GM18526 (cell line): ENCODE measurements around the gene ANKRD23.

Experiments used
- POLR2A ChIP-seq: IDR thresholded peaks from 3 replicates; pipeline ENCODE4 v1.6.1; 2011; ENCODE audit not compliant: insufficient read length; ENCODE audit errors: extremely low read depth

The ANKRD23 gene

GRCh38 chr2:96837575-96837974 lies 6.2 kb downstream of the ANKRD23 start:
- no peak for TF ChIP-seq POLR2A

DNA sequence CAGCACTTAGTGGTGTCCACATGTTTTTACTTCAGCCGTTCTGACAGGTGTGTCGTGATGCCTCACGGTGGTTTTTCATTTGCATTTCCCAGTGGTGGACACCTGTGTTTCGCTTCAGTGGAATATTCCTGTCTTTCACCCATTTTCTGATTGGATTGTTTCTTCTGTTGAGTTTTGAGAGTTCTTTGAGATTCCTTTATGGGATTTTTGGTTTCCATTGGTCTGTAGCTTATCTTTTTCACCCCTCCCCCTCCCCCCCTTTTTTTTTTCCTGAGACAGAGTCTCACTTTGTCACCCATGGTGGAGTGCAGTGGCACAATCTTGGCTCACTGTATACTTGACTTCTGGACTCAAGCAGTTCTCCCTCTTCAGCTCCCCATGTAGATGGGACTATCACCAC lies 8.0 kb downstream of the ANKRD23 start:
- TF ChIP-seq POLR2A: no peak

DNA sequence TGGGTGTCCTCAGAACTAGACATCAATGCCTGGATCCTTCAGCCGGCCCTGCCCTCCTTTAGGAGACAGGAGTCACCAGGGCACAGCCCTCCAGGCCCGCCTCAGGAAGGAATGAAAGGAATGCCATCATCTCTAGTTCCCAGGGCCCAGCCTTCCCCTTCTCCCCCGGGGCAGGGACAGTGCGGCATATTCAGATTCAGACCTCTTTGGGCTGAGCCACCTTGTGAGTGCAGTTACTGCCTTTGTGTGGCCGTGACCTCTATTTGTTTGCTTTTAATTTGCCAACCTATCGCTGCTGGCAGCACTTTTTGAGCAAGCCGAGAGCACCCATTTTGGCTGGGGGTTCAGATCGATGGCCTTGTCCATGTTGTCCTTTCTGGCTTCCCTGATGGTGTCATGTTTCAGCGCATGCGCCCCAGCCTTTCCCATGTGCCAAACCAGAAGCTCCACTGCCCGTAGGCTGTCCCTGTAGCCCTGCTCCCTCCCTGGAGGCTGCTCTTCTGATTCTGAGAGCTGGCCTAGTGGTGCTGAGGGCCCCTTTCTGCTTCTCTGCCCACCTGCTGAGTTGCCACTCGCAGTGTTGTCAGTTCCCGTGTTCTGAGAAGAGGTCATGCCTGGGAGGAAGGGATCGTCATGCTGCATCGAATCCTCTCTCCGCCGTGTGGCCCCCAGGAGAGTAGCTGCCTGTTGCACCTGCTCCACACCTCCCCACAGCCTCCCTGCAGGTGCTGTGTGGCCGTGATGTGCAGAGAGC lies 10.9 kb downstream of the ANKRD23 start:
- no peak for TF ChIP-seq POLR2A

DNA sequence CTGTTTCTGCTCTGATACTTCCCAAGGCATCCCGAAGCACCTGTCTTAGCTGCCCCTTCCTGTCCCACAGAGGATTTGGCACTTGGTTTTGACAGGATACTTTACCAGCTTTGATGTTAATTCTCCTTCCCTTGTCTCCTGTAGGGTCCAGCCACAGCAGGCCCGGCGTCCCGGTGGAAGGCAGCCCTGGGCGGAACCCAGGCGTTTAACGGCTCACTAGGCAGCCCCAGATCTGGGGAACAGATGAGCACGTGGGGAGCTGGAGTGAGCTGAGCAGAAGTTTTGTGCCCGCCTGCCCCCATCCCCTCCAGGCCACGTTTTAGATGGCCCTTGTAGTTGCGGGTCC lies 11.4 kb downstream of the ANKRD23 start:
- no peak for TF ChIP-seq POLR2A

DNA sequence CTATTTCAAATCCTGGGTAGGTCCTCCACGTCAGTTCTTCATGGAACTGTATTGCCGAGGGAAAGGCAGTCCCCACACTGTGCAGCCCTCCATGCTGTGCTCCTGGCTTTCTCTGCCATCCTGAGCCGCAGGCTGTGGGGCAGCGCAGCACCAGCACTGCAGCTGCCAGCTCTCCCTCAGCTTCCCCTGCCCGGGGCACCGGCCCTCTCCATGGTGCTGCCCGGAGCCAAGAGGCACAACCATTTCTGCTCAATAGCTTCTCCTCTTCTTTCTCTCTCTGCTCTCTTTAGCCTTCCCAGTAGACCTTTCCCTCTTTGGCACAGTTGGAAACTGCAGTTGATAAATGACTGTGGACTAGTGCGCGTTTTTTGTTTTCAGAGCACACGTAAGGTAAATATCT lies 12.1 kb downstream of the ANKRD23 start:
- TF ChIP-seq POLR2A: no peak

- no peak for TF ChIP-seq POLR2A
These were observed 13.7 kb downstream of the ANKRD23 start for GRCh38 chr2:96830044-96830562.

DNA sequence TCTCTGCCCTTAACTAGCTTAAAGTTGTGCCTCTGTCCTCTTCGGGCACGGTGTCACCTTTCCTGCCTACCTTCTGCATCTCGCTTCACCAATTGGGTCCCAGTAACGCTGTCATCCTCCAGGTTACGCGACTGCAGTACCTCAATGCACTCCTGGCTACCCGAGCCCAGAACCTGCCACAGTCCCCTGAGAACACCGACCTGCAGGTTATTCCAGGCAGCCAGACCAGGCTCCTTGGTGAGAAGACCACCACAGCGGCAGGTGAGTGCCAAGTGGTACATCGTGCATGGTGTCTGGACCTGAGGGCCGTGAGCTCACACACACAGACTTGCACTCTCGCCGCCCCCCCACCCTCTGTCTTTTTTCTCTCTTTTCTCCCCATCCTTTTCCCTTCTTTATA lies 14.9 kb downstream of the ANKRD23 start:
- no peak for TF ChIP-seq POLR2A

- TF ChIP-seq POLR2A: no peak
These were observed 15.4 kb downstream of the ANKRD23 start for GRCh38 chr2:96828436-96828835.

- no peak for TF ChIP-seq POLR2A
These were observed 17.1 kb downstream of the ANKRD23 start for GRCh38 chr2:96826546-96827278.

DNA sequence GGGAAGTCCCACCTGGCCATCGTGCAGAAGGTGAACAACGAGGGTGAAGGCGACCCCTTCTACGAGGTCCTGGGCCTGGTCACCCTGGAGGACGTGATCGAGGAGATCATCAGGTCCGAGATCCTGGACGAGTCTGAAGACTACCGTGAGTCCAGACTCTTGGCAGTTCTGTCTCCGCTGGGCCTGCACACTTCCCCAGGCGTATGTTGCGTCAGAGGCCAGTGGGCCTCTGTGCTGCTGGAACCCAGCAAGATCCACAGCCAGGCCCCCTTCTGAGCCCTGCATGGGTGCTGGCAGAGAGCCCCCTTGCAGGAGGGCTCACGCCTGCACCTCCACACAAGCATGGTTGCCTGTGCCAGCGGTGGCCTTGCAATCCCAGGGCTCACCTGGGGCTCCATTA lies 18.8 kb downstream of the ANKRD23 start:
- no peak for TF ChIP-seq POLR2A

GRCh38 chr2:96824079-96824870 lies 19.5 kb downstream of the ANKRD23 start:
- TF ChIP-seq POLR2A: no peak

- no peak for TF ChIP-seq POLR2A
These were observed 20.6 kb downstream of the ANKRD23 start for GRCh38 chr2:96823198-96823597.

- TF ChIP-seq POLR2A: no peak
These were observed 21.0 kb downstream of the ANKRD23 start for GRCh38 chr2:96822786-96823185.

GRCh38 chr2:96821113-96821675 lies 22.6 kb downstream of the ANKRD23 start:
- TF ChIP-seq POLR2A: no peak

DNA sequence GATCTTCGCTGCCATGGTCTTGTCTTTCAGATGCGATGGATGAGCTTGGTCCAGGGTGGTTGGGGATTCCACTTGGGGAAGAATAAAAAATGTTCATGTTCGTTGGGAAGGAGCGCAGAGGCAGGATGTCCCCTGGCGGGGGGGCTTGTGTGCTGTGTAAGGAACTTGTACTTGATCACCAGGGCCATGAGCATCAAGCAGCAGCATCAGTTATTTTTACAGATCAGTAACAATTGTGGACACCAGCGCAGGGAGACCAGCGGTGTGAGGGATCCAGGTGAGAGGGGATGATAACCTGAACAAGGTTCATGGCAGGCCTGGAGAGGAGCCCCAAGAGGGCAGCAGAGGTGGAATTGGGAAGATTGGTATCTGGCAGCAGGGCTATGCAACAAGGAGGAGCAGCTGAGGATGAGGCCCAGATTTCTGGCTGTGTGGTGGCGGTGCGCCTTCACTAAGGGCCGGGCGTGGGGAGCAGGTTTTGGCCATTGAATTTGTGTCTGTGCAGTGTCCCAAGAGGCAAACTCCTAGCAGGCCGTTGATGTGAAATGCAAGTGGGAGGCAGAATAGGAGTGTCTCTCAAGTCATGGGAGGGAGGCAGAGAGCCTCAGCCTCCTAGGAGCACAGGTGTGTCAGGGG lies 23.8 kb downstream of the ANKRD23 start:
- TF ChIP-seq POLR2A: no peak

- TF ChIP-seq POLR2A: no peak
These were observed 24.5 kb downstream of the ANKRD23 start for GRCh38 chr2:96819128-96819875.
